GM13977 (cell line): ENCODE data around the gene FAT3.

ENCODE experiments used
- DNase-seq: peaks from one replicate; pipeline ENCODE4 v3.0.0; 2012; ENCODE audit warnings: low spot score
- CTCF ChIP-seq: IDR thresholded peaks from 2 replicates; pipeline ENCODE4 v1.5.1; 2012; ENCODE audit warnings: mild to moderate bottlenecking, control low read depth; ENCODE audit not compliant: insufficient read depth; ENCODE audit errors: extremely low read depth, missing control alignments
- in situ Hi-C: fragments of 300-500 bp; cut with MboI; formaldehyde crosslinking; loops from one replicate; pipeline ENCODE4 v1.12.0; 2022; ENCODE audit warnings: low sequenced_read_pairs, low pct_unique_long_range_greater_than_20kb, mixed read lengths, inconsistent platforms; ENCODE audit not compliant: unreplicated experiment

Gene FAT3

GRCh38 chr11:92227230-92227814, 2.7 kb downstream of the FAT3 start:
- peak; percentile 13 for DNase-seq
- in situ Hi-C loops, result no loop called here
- TF ChIP-seq CTCF, result no peak

- DNase-seq, result no peak
- in situ Hi-C loops, result no loop called here
- TF ChIP-seq CTCF, result no peak
Observed at GRCh38 chr11:92227959-92228935, 3.6 kb downstream of the FAT3 start.

GRCh38 chr11:92236856-92237255, 12.2 kb downstream of the FAT3 start:
- no peak for TF ChIP-seq CTCF
- no peak for DNase-seq
- in situ Hi-C loops, result no loop called here

GRCh38 chr11:92240916-92241315, 16.3 kb downstream of the FAT3 start:
- in situ Hi-C loops, result no loop called here
- no peak for TF ChIP-seq CTCF
- DNase-seq, result no peak

GRCh38 chr11:92245700-92246271, 21.2 kb downstream of the FAT3 start:
- in situ Hi-C loops, result no loop called here
- DNase-seq, result no peak
- TF ChIP-seq CTCF, result no peak

- TF ChIP-seq CTCF, result no peak
- no peak for DNase-seq
- in situ Hi-C loops, result no loop called here
Observed at GRCh38 chr11:92246630-92247029, 22.0 kb downstream of the FAT3 start.
